IMR-90 (cell line): Measurements from ENCODE around the gene EMX1. TPM values are rescaled to one million over a fixed set of nuclear protein-coding genes. Genes with fewer than 3 reads are reported as not detected.

Source experiments
- ATAC-seq: fragments of 200-7000 bp; cut with Tn5 transposase; 2 replicates; pipeline ENCODE4 v1.9.1; 2020; ENCODE audit warnings: low read depth, mild to moderate bottlenecking, moderate library complexity
- BruUV-seq: library from RNA; stranded (reverse); fragments of 400-500 nt; replicated peaks from 2 replicates; lab custom pipeline; 2021; lab: Mats Ljungman, UMichigan
- CTCF ChIA-PET: fragments of 300-600 bp; formaldehyde crosslinking; extraction: SDS; loops from one replicate; lab custom pipeline; 2021; ENCODE audit warnings: antibody characterized with exemption; lab: Yijun Ruan, JAX
- POLR2A ChIA-PET: fragments of 300-600 bp; sonication (Branson Sonifier 250); formaldehyde crosslinking; loops from one replicate; lab custom pipeline; 2022; ENCODE audit warnings: antibody characterized with exemption; ENCODE audit not compliant: unreplicated experiment; lab: Charles Lee
- DNase-seq: peaks from one replicate; pipeline ENCODE4 v3.0.0; 2013
- H2AFZ ChIP-seq: replicated peaks from 2 replicates; pipeline ENCODE3; 2013; ENCODE audit warnings: low read length, mild to moderate bottlenecking; ENCODE audit not compliant: poor library complexity
- H2AK5ac ChIP-seq: 2 replicates; pipeline ENCODE4 v1.6.1; 2013; ENCODE audit warnings: low read depth, low read length, inconsistent platforms
- H2AK9ac ChIP-seq: replicated peaks from 2 replicates; pipeline ENCODE3; 2013; ENCODE audit warnings: mild to moderate bottlenecking, low read depth, low read length, moderate library complexity; ENCODE audit not compliant: poor library complexity
- H2BK120ac ChIP-seq: 2 replicates; pipeline ENCODE4 v1.6.1; 2013; ENCODE audit warnings: low read depth, low read length, inconsistent platforms
- H2BK15ac ChIP-seq: 3 replicates; pipeline ENCODE4 v1.6.1; 2013; ENCODE audit warnings: low read depth, low read length, inconsistent platforms
- H2BK20ac ChIP-seq: 2 replicates; pipeline ENCODE4 v1.6.1; 2013; ENCODE audit warnings: low read depth, mild to moderate bottlenecking, inconsistent platforms, low read length, moderate library complexity
- H2BK5ac ChIP-seq: 2 replicates; pipeline ENCODE4 v1.6.1; 2013; ENCODE audit warnings: mild to moderate bottlenecking, low read depth, low read length, inconsistent platforms; ENCODE audit not compliant: poor library complexity, severe bottlenecking
- H3K14ac ChIP-seq: replicated peaks from 2 replicates; pipeline ENCODE4 v1.6.1; 2013; ENCODE audit warnings: low read depth, low read length, inconsistent platforms
- H3K18ac ChIP-seq: 2 replicates; pipeline ENCODE4 v1.6.1; 2013; ENCODE audit warnings: low read depth, low read length, control low read depth
- H3K23ac ChIP-seq: 2 replicates; pipeline ENCODE4 v1.6.1; 2013; ENCODE audit warnings: low read depth, low read length, inconsistent platforms
- H3K27ac ChIP-seq: 2 replicates; pipeline ENCODE4 v1.5.1; 2013; ENCODE audit warnings: mild to moderate bottlenecking, control low read depth, low read length; ENCODE audit not compliant: insufficient read depth
- H3K27me3 ChIP-seq: 2 replicates; pipeline ENCODE4 v1.6.1; 2013; ENCODE audit warnings: low read length; ENCODE audit not compliant: control insufficient read depth, insufficient read depth
- H3K36me3 ChIP-seq: 2 replicates; pipeline ENCODE4 v1.6.1; 2013; ENCODE audit warnings: low read length, mixed read lengths; ENCODE audit not compliant: control insufficient read depth, insufficient read depth
- H3K4ac ChIP-seq: 2 replicates; pipeline ENCODE4 v1.6.1; 2013; ENCODE audit warnings: low read depth, low read length, inconsistent platforms
- H3K4me1 ChIP-seq: 2 replicates; pipeline ENCODE4 v1.6.1; 2013; ENCODE audit warnings: low read length, mixed read lengths; ENCODE audit not compliant: control insufficient read depth, insufficient read depth
- H3K4me2 ChIP-seq: 2 replicates; pipeline ENCODE4 v1.6.1; 2013; ENCODE audit warnings: low read depth, mild to moderate bottlenecking, control low read depth, low read length, moderate library complexity
- H3K4me3 ChIP-seq: 2 replicates; pipeline ENCODE4 v1.5.1; 2013; ENCODE audit warnings: low read depth, mild to moderate bottlenecking, control low read depth, low read length, moderate library complexity; ENCODE audit not compliant: insufficient read depth
- H3K56ac ChIP-seq: 2 replicates; pipeline ENCODE4 v1.6.1; 2013; ENCODE audit warnings: low read length, inconsistent platforms; ENCODE audit not compliant: insufficient read depth; ENCODE audit errors: extremely low read depth
- H3K79me1 ChIP-seq, 2 experiments: 2 replicates each; pipeline ENCODE4 v1.6.1; 2013; ENCODE audit warnings: low read length in 2 of 2, inconsistent platforms in 1 of 2, low read depth in 1 of 2
- H3K9ac ChIP-seq: 2 replicates; pipeline ENCODE4 v1.6.1; 2013; ENCODE audit warnings: low read depth, low read length, control low read depth
- H3K9me1 ChIP-seq: 2 replicates; pipeline ENCODE4 v1.6.1; 2013; ENCODE audit warnings: low read length, inconsistent platforms; ENCODE audit not compliant: insufficient read depth
- H3K9me3 ChIP-seq: 2 replicates; pipeline ENCODE4 v1.6.1; 2013; ENCODE audit warnings: low read length; ENCODE audit not compliant: control insufficient read depth, insufficient read depth
- H4K20me1 ChIP-seq: 2 replicates; pipeline ENCODE4 v1.6.1; 2013; ENCODE audit warnings: low read length, inconsistent platforms; ENCODE audit not compliant: insufficient read depth
- H4K5ac ChIP-seq: 2 replicates; pipeline ENCODE4 v1.6.1; 2013; ENCODE audit warnings: mild to moderate bottlenecking, low read depth, low read length, control low read depth
- H4K8ac ChIP-seq, 2 experiments: 2 replicates each; pipeline ENCODE4 v1.6.1; 2013; ENCODE audit warnings: low read depth in 2 of 2, low read length in 2 of 2, control low read depth in 1 of 2, inconsistent platforms in 1 of 2
- H4K91ac ChIP-seq: 2 replicates; pipeline ENCODE4 v1.6.1; 2013; ENCODE audit warnings: low read depth, low read length, inconsistent platforms; ENCODE audit not compliant: insufficient read depth
- BHLHE40 ChIP-seq: fragments of 150-350 bp; IDR thresholded peaks from 2 replicates; pipeline ENCODE4 v1.6.1; 2016; ENCODE audit warnings: mild to moderate bottlenecking, low read depth, low read length
- FOS ChIP-seq: fragments of 150-350 bp; IDR thresholded peaks from 2 replicates; pipeline ENCODE4 v1.6.1; 2016; ENCODE audit warnings: low read depth, low read length
- MAFK ChIP-seq: IDR thresholded peaks from 2 replicates; pipeline ENCODE4 v1.6.1; 2012; ENCODE audit warnings: low read depth, low read length, improper control_type of control experiment
- MAZ ChIP-seq: IDR thresholded peaks from 2 replicates; pipeline ENCODE4 v1.6.1; 2012; ENCODE audit warnings: low read depth, mild to moderate bottlenecking, low read length, improper control_type of control experiment, moderate library complexity, borderline replicate concordance
- MXI1 ChIP-seq: IDR thresholded peaks from 2 replicates; pipeline ENCODE4 v1.6.1; 2012; ENCODE audit warnings: low read depth, mild to moderate bottlenecking, low read length, moderate library complexity, borderline replicate concordance
- RAD21 ChIP-seq: IDR thresholded peaks from 2 replicates; pipeline ENCODE4 v1.6.1; 2012; ENCODE audit warnings: low read length, improper control_type of control experiment
- RFX5 ChIP-seq: IDR thresholded peaks from 2 replicates; pipeline ENCODE4 v1.8.0; 2012; ENCODE audit warnings: low read depth, mild to moderate bottlenecking, low read length, moderate library complexity
- WGBS, 2 experiments: methylation state at CpG; one replicate each; pipeline versions ENCODE4 v1.1.5 to v1.1.7; 2013; ENCODE audit warnings: missing lambda C conversion rate in 2 of 2; ENCODE audit not compliant: insufficient read length in 1 of 2; ENCODE audit errors: extremely low coverage in 2 of 2; 5-methylcytosine and 5-hydroxymethylcytosine counted together
- dilution Hi-C: fragments of 300-500 bp; cut with HindIII; formaldehyde crosslinking; loops from one replicate; pipeline ENCODE4 v1.14.3; 2018; ENCODE audit warnings: low sequenced_read_pairs; ENCODE audit not compliant: unreplicated experiment
- in situ Hi-C: fragments of 300-500 bp; cut with MboI; formaldehyde crosslinking; loops from 3 replicates; pipeline ENCODE4 v1.14.3; 2019; ENCODE audit warnings: low sequenced_read_pairs, inconsistent platforms, mixed read lengths
- intact Hi-C: fragments of 100-400 bp; cut with micrococcal nuclease; formaldehyde crosslinking; loops from 2 replicates; pipeline ENCODE4 v1.10.0; 2022
- polyA plus RNA-seq, 3 experiments: library from polyadenylated mRNA; depleted of rRNA; stranded (reverse); fragments of >200 nt; gene quantifications; 2 replicates each; pipeline ENCODE4 v1.2.3, GENCODE V29; 2012; ENCODE audit warnings: low replicate concordance in 1 of 3
- total RNA-seq: library from RNA; depleted of rRNA; stranded (reverse); fragments of >200 nt; gene quantifications from 2 replicates; pipeline ENCODE4 v1.2.3, GENCODE V29; 2012
- TF ChIP-seq, protein P1 (sequence below): conservative IDR thresholded peaks from 2 replicates; pipeline ENCODE4 v1.5.1; 2012; ENCODE audit warnings: mild to moderate bottlenecking, low read depth, low read length, improper control_type of control experiment
- TF ChIP-seq, protein P2 (sequence below): fragments of 150-350 bp; IDR thresholded peaks from 2 replicates; pipeline ENCODE4 v1.6.1; 2017; ENCODE audit warnings: mild to moderate bottlenecking, antibody characterized with exemption, low read length, low read depth

The EMX1 gene
- total and polyA plus RNA-seq, 2 of the 4 experiments (the other 2 are of a cell fraction), result not detected

DNA sequence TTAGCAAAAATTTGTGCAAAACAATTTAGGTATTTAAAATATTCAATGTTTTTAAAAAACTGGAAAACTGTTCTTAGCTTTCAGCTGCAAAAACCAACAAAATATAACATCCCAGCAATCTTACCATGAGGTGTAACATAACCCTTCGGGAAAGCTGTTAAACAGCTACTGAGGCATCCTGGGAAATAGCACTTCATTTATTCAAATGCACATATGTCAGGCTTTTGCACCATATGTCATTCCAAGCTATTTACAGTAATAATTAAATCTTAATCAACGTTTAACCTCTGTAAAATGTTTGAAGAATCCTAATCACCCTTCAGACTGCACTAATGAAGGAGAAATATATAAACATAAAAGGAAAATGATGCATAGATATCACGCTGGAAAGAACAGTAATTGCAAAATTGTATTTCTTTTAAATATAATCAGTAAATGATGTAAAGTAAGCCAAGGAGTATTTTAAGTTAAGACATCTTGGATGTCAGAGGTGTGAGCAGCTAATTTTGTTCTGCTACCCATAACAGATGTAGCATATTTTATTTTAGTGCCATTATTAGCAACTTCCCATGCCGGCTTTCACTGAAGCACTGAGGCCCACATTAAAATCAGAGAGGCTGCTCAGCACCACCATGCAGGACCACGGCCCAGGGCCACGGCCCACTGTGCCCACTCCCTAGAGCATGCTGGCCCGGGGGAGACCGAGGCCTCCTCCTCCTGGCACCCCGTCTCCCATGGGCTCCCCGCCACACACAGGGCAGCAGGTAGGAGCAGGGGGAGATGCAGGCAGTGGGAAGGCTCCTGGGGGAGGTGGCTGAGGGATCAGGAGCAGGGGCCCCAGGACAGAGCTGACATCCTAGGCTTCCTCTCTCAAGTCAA, 30.9 kb downstream of the EMX1 start (continued):
- no peak for TF ChIP-seq MAFK

DNA sequence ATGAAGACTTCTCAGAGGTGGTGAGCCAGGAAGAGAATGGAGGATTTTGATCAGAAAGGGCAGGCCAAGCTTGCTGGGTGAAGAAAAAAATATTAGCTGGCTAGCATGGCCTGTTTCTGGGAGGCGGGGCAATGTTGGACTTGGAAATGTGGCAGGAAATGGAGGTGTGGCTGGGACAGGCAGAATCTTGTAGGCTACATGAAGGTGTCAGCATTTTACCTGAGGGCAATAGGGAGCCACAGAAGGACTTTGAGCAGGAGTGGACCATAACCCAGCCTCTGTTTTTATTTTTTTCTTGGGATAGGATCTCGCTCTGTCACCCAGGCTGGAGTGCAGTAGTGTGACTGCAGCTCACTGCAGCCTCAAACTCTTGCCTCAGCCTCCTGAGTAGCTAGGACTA, 31.7 kb downstream of the EMX1 start:
- Histone ChIP-seq H3K36me3 (no peaks in the 10 kb centered on the region; the same call in 1 of the 2 replicates), H3K4me3 (no peak overlapping the region), H4K91ac (no peak overlapping the region), H3K4me1 (no peaks in the 10 kb centered on the region), H3K9ac (no peak overlapping the region), H4K8ac (no peak overlapping the region), H3K27me3 (no peaks in the 10 kb centered on the region), H3K79me1 (no peaks in the 10 kb centered on the region), H2AFZ (no peak overlapping the region), H3K23ac (no peak overlapping the region), H2BK20ac (no peak overlapping the region), H2AK9ac (no peak overlapping the region), H2AK5ac (peak overlapping the region; percentile 7; the same call in 1 of the 2 replicates), H2BK15ac (no peak overlapping the region), H3K27ac (no peak overlapping the region), H2BK120ac (no peak overlapping the region), H3K14ac (no peak overlapping the region), H3K56ac (no peak overlapping the region), H3K9me3 (no peaks in the 10 kb centered on the region), H4K20me1 (no peaks in the 10 kb centered on the region), H4K5ac (no peak overlapping the region), H3K18ac (no peak overlapping the region), H2BK5ac (no peak overlapping the region), H3K9me1 (peaks cover 3% of the 10 kb centered on the region; the same call in 1 of the 2 replicates), H3K4me2 (no peak overlapping the region), H3K4ac (no peak overlapping the region)
- in situ Hi-C loops (no loop called here), dilution Hi-C loops (no loop called here), intact Hi-C loops (no loop called here)
- WGBS, 2 experiments, result 100% methylated on average over 1 of the region's 2 CpGs; no CpG with 5 or more reads in 1 of the 2 experiments
- TF ChIP-seq, protein P1, sequence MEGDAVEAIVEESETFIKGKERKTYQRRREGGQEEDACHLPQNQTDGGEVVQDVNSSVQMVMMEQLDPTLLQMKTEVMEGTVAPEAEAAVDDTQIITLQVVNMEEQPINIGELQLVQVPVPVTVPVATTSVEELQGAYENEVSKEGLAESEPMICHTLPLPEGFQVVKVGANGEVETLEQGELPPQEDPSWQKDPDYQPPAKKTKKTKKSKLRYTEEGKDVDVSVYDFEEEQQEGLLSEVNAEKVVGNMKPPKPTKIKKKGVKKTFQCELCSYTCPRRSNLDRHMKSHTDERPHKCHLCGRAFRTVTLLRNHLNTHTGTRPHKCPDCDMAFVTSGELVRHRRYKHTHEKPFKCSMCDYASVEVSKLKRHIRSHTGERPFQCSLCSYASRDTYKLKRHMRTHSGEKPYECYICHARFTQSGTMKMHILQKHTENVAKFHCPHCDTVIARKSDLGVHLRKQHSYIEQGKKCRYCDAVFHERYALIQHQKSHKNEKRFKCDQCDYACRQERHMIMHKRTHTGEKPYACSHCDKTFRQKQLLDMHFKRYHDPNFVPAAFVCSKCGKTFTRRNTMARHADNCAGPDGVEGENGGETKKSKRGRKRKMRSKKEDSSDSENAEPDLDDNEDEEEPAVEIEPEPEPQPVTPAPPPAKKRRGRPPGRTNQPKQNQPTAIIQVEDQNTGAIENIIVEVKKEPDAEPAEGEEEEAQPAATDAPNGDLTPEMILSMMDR, result no peak
- TF ChIP-seq MAZ, result no peak
- no peak for TF ChIP-seq MXI1
- TF ChIP-seq, protein P2, sequence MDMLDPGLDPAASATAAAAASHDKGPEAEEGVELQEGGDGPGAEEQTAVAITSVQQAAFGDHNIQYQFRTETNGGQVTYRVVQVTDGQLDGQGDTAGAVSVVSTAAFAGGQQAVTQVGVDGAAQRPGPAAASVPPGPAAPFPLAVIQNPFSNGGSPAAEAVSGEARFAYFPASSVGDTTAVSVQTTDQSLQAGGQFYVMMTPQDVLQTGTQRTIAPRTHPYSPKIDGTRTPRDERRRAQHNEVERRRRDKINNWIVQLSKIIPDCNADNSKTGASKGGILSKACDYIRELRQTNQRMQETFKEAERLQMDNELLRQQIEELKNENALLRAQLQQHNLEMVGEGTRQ, result no peak
- TF ChIP-seq FOS, result no peak
- no peak for TF ChIP-seq BHLHE40
- no peak for TF ChIP-seq RAD21
- no peak for TF ChIP-seq RFX5
- no TSS peak for BruUV-seq
- ChIA-PET CTCF (no interaction called here), POLR2A (no interaction called here)
- ATAC-seq, result no peak
- no peak for DNase-seq
